ENCODE measurements around the gene CYP3A4.
"Not testable (repeated sequence)": the region's sequence is repeated elsewhere in the genome, so short reads cannot be mapped to it uniquely, and the experiment has no call there.

Gene CYP3A4

DNA sequence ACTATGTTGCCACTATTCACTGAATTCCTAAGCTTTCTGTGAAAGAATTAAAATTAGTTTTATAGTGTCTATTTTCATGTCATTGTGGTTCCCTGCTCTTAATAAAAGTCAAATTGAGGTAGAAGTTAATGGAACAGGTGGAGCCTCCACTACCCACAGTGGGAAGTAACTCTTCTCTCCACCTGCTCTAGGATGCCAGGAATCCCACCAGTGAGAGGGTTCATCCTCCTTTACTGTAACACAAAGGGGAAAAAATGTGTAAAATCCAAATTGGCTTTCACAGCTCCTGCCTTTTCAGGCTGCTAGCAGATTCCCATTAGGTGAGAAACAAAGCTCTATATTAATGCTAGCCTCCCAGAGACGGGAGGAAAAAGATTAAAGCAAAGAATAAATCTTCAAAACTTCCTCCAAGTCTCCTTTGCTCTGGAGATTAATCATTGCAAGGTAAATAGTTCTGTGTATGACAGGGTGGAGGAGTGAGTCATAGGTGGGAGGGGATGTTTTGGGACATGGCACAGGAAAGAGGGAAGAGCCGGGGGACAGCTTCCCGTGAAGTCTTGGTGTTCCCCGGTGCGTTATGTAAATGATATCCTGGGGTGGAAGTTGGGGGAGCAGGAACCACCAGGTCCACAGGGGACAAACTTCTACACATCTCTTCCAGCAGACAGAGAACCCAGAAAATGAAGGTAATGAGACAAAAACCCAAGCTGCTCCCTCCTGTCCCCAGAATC lies 32.5 kb downstream of the CYP3A4 start:
- not testable (repeated sequence) for FAIRE-seq

DNA sequence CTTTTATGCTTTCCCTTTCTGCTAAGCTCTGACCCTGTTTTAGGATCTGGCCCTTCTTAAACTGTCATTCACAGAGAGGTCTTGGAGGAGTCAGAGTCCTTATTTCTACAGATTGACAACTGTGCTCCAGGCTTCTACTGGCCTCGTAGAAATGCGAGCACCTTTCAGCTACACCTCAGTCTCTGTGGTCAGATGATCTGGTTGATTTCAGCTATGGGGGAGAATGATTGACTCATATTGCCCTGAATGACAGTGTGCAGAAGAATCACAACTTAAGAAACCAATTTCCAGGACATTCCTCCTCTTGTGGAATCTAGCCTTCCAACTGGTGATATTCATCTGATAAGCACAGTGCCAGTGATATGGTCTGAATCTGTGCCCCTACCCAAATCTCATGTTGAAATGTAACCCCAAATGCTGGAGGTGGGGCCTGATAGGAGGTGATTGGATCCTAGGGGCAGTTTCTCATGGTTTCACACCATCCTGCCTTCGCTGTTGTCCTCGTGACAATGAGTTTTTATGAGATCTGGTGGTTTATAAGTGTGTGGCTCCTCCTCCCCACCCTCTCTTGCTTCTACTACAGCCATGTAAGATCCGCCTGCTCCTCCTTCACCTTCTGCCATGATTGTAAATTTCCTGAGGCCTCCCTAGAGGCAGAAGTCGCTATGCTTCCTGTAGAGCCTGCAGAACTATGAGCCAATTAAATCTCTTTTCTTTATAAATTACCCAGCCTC lies 35.0 kb downstream of the CYP3A4 start:
- FAIRE-seq, result no peak

DNA sequence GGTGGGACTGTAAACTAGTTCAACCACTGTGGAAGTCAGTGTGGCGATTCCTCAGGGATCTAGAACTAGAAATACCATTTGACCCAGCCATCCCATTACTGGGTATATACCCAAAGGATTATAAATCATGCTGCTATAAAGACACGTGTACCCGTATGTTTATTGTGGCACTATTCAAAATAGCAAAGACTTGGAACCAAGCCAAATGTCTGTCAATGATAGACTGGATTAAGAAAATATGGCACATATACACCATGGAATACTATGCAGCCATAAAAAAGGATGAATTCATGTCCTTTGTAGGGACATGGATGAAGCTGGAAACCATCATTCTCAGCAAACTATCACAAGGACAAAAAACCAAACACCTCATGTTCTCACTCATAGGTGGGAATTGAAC lies 37.1 kb downstream of the CYP3A4 start:
- FAIRE-seq, result not testable (repeated sequence)

DNA sequence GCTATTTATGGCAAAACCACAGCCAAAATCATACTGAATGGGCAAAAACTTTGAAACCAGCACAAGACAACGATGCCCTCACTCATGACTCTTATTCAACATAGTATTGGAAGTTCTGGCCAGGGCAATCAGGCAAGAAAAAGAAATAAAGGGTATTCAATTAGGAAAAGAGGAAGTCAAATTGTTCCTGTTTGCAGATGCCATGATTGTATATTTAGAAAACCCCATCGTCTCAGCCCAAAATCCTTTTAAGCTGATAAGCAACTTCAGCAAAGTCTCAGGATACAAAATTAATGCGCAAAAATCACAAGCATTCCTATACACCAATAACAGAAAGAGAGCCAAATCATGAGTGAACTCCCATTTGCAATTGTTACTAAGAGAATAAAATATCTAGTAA lies 38.6 kb downstream of the CYP3A4 start:
- FAIRE-seq, result not testable (repeated sequence)

DNA sequence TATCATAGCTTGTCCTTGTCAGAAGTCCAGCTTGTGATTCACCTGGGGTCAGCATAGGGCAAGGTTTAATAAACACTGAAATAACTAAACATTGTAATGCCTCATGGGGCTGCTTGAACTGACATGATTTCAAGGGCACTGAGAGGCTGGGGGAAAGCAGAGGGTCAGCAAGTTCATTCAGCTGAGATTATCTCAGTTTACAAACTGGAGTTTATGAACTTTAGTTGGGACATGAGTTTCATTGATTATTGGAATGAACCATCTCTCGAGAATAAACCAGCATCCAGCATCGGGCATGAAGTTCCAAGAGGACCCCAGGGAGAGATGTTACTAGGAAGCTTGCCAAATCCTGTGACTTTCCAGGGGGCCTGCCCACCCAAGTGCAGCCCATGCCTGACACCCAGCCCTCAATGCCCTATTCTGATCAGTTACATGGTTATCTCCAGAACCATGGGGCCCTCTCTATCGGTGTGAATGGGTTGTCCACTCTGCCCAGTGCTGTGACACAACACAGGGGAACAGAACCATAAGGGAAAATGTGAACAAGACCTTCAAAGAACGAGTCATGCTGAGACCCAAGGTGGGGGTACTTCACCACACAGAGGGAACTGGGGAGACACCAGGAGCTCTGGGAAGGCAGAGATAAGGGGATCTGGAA lies 41.1 kb downstream of the CYP3A4 start:
- no peak for FAIRE-seq

DNA sequence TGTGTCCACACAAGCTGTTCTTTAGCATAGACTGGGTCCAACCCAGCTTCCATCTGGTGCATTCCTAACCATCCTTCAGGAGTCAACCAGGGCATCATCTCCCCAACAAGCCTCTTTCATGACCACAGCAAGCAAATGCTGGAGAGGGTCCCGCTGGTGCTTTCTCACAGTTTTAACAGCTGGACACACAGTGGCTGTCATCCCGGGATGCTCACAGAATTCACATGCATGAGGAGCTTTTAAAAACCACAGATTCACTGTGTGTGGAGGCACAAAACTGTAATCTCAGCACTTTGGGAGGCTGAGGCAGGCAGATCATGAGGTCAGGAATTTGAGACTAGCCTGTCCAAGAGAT lies 42.6 kb downstream of the CYP3A4 start:
- FAIRE-seq, result no peak

DNA sequence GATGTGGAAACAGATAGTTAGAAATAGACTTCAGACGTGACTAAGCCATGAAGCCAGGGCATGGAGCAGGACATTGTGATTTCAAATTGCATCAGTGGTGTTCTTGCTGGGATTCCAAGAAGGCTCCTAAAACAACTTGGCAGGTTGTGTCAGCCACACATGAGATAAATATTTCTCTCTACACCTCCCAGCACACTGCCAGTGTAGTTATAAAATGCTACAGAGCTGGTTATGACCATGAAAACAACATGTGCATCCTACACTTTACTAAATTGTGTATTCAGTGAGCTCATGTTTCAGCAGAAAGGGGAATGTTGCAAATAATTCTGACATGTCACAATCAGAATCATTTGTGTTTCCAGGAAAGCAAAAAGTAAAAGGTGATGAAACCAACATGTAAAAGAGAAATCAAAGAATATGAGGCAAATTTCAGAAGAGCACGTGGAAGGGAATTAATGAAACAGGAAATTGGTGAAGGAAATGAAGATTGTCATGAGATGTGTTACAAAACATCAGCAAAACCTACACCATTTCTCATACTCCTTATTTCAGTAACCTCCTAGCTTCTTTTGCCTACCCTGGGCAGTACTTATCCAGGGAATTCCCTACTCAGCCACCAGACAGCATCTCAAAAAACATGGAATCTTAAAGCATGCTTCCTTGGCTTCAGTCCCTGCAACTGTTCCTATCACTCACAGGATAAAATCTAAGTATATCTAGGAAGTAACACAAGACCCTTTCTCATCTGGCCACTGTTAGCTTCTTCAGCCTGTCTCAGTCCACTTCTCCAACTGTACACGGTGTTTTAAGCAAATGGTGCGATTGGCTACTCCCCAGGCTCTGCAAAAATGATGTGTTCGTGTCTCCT lies 43.2 kb downstream of the CYP3A4 start:
- FAIRE-seq, result no peak

DNA sequence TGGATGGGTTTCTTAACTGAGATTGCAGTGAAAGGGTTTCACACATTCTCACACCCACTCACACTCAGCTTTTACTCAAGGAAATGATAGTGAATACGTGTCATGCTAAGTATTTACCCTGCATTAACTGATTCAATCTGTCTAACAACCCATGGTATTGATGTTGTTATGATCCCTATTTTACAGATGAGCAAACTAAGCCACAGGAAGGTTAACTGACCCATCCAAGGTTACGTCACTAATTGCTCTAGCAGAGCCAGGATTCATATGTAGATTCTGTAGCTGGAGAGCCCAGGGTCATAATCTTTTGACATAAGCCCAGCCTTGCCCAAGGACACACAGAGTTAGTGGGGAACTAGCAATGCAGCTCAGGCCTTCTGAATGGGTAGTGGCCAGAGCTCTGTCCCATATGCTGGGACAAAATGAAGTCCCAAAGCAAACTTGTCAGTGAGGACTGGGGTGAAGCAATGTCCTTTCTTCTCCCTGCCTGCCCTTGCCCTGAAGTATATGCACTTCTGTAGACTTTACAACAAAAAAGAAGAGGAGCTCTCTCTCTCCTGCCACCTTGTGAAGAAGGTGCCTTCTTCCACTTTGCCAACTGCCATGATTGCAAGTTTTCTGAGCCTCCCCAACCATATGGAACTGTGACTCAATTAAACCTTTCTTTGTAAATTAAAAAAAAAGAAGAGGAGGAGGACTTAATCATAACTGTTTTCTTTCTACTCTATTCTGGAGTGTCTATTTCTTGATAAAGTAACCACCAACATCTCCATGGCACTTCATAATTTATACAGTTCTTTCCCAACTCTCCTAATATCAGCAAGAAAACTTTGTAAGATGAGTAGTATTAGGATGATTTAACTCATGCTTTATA lies 44.0 kb downstream of the CYP3A4 start:
- no peak for FAIRE-seq

DNA sequence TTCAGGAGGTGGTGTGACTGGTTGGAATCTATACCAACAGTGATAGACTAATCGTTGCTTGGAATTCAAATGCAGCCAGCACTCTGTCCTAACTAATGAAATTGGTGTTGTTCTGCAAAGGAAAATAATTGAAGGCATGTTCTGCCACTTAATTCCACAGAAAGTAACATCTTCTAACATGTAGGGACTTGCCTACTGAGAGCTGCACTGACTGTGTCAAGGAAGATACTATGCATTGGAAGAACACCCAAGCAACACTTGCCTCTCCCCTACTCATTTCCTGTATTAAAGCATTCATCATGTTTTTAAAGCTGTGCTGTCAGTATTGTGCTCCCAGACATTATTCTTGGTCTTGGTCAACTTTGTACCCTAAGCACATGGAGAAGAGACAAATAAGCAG lies 46.3 kb downstream of the CYP3A4 start:
- no peak for FAIRE-seq

DNA sequence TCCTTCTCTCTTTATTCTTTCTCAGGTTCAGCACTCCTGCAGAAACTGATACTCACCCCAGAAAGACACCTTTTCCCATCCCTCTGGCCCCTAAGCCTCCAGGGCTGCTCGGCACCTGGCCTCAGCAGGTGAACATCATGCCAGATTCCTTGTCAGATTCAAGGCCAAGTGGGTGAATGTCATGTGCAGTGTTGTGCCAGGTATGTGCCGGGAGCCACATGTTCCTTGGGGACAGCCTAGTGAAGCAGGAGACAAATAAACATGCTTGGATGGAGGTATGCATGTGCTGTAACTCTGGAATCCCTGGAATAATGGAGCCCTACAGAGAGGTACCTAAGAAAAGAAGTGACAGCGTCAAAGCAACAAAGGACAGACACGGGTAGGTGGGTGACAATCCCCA lies 47.3 kb downstream of the CYP3A4 start:
- FAIRE-seq, result not testable (repeated sequence)

DNA sequence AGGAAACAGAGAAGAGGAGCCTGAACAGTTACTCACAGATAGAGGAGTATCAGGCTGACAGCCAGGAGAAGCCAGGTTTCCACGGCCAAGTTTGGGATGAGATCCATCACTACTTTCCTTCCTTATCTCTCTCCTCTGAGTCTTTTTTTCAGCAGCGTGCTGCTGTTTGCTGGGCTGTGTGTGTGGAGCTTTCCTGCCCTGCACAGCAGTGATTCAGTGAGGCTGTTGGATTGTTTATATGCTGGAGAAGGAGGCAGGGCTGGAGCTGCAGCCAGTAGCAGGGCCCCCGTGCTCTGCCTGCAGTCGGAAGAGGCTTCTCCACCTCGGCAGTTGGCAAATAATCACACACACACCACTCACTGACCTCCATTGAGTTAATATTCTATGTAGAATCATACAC lies 49.0 kb downstream of the CYP3A4 start, which contains the start of gene CYP3A7:
Gene CYP3A7 (minus strand): TSS at position 210 of the 400 bp plus-strand sequence. CDS start 103 bp downstream, at position 107.
- FAIRE-seq, result no peak

DNA sequence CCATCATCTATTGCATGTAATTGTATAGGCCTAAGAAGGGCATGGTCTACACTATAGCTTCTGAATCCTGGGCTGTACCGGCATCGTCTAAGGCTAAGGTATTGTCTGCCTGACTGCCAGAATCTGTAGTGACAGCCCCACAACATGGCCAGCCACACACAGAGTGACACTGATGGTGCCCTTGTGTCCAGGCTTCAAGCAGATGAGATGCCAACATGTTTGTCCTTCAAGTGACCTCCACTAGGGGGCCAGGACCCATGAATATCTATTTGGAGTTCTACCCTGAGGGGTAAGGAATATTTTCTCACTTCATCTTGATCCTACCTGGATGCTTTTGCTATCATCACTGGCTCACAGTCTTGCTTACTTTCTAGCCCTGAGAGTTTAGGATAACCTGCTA lies 50.5 kb downstream of the CYP3A4 start:
- no peak for FAIRE-seq

DNA sequence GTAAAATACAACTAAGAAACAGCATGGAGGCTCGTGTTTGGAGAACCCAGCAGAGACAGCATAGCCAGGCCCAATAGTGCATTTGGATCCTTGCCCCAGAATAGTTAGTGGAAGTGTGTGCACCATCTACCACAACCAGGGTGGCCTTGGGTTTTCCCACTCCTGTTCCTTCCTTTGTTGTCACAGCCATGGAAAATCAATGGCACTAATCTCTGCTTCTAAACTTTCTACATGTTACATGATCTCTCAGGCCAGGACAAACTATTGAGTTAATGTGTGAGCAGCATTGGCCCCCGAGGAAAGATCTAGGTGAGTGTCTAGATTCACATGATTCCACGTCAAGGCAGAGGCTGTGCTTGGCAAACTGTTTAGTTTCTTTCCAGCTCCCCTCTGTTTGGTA lies 51.0 kb downstream of the CYP3A4 start:
- no peak for FAIRE-seq

DNA sequence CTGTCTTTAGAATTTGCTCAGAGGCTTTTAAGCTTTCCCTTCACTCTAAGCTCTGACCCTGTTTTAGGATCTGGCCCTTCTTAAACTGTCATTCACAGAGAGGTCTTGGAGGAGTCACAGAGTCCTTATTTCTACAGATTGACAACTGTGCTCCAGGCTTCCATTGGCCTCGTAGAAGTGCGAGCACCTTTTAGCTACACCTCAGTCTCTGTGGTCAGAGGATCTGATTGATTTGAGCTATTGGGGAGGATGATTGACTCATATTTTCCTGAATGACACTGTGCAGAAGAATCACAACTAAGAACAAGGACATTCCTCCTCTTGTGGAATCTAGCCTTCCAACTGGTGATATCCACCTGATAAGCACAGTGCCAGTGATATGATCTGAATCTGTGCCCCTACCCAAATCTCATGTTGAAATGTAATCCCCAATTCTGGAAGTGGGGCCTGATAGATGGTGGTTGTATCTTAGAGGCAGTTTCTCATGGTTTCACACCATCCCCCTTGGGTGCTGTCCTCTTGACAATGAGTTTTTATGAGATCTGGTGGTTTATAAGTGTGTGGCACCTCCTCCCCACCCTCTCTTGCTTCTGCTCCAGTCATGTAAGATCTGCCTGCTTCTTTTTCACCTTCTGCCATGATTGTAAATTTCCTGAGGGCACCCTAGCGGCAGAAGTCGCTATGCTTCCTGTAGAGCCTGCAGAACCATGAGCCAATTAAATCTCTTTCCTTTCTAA lies 52.2 kb downstream of the CYP3A4 start:
- no peak for FAIRE-seq

DNA sequence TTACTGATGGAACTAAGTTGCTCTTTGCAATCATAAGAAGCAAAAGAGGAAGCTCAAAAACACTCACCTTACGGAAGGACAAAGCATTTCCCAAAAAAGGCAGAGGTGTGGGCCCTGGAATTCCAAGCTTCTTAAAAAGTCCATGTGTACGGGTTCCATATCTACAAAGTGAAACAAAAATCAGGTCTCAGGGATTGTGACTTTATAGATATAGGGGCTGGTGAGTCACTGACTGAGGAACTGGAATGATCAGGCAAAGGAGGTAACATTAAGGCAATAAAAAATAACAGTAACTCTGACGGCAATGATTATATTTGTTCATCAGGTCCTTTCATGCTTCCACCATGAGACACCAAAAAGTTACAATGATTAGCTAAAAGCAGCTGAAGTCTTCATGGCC lies 53.0 kb downstream of the CYP3A4 start:
- FAIRE-seq, result no peak

DNA sequence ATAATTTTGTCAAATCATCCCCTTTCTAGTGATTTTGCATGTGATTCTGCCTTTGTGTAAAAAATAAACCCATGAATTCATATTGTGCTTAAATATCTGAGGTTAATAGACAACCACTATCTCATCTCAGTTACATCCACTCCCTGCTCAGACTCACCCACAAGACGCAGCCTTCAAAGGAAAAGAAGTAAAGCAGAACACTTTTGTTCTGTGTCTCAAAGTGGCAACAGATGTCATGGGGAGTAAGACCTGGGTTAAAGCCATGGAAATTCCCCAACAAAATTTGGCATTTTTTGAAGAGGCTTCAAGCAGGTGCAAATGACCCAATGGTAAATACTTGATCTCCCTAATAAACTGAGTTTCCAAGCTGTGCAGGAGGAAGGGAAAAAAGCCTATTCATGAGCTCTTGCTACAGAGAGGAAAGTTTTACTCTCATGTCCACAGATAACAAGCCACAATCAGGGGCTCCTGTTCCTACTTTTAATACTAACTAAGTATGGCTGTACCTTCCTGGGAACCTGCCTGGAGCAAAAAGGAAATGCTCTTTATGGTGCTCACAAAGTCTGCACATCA lies 53.7 kb downstream of the CYP3A4 start:
- no peak for FAIRE-seq

DNA sequence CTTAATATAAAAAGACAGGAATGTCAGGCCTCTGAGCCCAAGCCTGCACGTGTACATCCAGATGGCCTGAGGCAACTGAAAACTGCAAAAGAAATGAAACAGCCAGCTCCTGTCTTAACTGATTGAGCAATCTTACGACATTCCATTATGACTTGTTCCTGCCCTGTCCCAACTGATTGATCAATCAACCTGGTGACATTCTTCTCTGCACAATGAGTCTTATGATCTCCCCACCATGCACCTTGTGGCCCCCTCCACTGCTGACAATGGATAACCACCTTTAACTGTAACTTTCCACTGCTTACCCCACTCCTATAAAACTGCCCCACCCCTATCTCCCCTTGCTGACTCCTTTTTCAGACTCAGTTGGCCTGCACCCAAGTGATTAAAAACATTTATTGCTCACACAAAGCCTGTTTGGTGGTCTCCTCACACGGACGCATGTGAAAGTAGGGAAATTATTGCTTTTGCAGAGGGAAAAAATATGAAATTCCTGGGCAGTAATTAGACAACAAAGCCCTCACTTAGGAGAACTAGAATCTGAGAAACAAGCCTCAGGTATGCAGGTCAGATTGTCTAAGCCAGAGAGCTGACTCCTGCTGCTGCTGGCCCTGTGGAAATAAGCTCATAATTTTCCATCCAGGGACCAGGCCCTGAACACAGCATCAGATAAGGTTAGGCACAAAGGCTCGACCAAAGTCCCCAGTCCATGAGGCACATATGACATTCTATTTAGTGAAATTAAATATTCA lies 54.3 kb downstream of the CYP3A4 start:
- FAIRE-seq, result no peak

DNA sequence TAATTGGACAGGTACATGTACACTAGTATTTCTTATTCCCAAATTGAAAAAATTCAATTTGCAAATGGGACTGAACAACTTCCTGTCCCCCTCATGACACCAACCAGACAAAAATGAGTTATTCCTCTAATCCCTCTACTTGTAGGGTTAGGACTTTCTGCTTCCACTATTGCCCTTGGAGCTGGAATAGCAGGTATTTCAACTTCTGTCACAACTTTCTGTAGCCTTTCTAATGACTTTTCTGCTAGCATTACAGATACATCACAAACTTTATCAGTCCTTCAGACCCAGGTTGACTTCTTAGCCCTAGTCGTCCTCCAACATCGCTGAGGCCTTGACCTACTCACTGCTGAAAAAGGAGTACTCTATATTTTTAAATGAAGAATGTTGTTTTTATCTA lies 55.4 kb downstream of the CYP3A4 start:
- FAIRE-seq, result no peak

DNA sequence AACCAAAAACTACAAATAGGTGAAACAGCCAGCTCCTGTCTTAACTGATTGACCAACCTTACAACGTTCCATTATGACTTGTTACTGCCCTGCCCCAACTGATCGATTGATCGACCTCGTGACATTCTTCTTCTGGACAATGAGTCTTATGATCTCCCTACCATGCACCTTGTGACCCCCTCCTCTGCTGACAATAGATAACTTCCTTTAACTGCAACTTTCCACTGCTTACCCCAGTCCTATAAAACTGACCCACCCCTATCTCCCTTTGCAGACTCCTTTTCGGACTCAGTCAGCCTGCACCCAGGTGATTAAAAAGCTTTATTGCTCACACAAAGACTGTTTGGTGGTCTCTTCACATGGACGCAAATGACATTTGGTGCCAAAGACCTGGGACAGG lies 60.8 kb downstream of the CYP3A4 start:
- FAIRE-seq, result not testable (repeated sequence)
